ENCODE data around the gene CHD6.

CHD6 gene

GRCh38 chr20:41570557-41570956 is 47.6 kb downstream of the CHD6 start:
- TF ChIP-seq, protein P1, sequence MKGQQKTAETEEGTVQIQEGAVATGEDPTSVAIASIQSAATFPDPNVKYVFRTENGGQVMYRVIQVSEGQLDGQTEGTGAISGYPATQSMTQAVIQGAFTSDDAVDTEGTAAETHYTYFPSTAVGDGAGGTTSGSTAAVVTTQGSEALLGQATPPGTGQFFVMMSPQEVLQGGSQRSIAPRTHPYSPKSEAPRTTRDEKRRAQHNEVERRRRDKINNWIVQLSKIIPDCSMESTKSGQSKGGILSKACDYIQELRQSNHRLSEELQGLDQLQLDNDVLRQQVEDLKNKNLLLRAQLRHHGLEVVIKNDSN (IDR thresholded peaks at IDR 0.05) = no peak
- TF ChIP-seq FOXM1 (IDR thresholded peaks at IDR 0.05; ENCODE audit: borderline replicate concordance, low read depth) (no peak), TCF12 (IDR thresholded peaks at IDR 0.05; ENCODE audit: low read depth) (no peak), MAX (IDR thresholded peaks at IDR 0.05) (no peak), CREB1 (IDR thresholded peaks at IDR 0.05; ENCODE audit: low read depth) (no peak), ZBTB7A (IDR thresholded peaks at IDR 0.05; ENCODE audit: low read depth) (no peak), EP300 (IDR thresholded peaks at IDR 0.05; ENCODE audit: borderline replicate concordance) (no peak), YY1 (IDR thresholded peaks at IDR 0.05; ENCODE audit: low read depth) (no peak), CEBPB (IDR thresholded peaks at IDR 0.05) (no peak)

GRCh38 chr20:41567615-41568014 is 50.6 kb downstream of the CHD6 start:
- TF ChIP-seq EGR1 (IDR thresholded peaks at IDR 0.05) (no peak), RAD21 (IDR thresholded peaks at IDR 0.05; ENCODE audit: low read depth) (no peak), NFIC (IDR thresholded peaks at IDR 0.05) (no peak), CEBPB (IDR thresholded peaks at IDR 0.05) (no peak), TAF1 (IDR thresholded peaks at IDR 0.05; ENCODE audit: low read depth) (no peak), EP300 (IDR thresholded peaks at IDR 0.05; ENCODE audit: borderline replicate concordance) (no peak), FOXM1 (IDR thresholded peaks at IDR 0.05; ENCODE audit: borderline replicate concordance, low read depth) (no peak), MAX (IDR thresholded peaks at IDR 0.05) (no peak)
- TF ChIP-seq, protein P1 (IDR thresholded peaks at IDR 0.05) = no peak

DNA sequence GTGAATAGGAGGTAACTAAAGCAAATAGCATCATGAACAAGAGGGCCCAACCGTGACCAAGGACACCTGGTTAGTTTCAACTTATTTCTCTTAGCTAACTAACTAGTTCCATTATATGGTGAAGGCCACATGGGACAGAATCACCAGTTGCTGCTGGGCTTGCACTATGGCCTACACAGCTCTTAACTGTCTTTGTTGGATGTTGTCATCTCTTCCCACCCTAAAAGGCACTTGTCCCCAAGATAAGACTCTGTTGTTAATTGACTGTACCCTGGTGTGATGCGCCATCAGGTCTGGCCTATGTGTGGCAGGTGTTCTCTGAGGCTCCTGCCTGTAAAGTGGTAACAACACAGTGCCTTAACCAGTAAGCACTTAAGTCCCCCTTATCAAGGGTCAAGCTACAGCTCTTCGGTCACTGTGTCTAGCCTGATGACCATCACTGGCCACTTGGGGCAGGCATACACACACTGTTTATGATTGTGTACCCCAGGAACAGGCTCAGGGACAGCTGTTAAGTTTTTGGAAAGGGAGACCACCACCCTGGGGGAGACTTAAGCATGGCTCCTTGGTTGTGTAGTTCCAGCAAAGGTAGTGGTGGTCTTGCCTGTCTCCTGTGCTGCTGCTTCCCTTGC is 51.2 kb downstream of the CHD6 start:
- TF ChIP-seq MAX (IDR thresholded peaks at IDR 0.05) = no peak
- TF ChIP-seq TEAD4 (IDR thresholded peaks at IDR 0.05) = no peak
- TF ChIP-seq YY1 (IDR thresholded peaks at IDR 0.05; ENCODE audit: low read depth) = no peak
- no peak for TF ChIP-seq REST (IDR thresholded peaks at IDR 0.05; ENCODE audit: low read depth)

DNA sequence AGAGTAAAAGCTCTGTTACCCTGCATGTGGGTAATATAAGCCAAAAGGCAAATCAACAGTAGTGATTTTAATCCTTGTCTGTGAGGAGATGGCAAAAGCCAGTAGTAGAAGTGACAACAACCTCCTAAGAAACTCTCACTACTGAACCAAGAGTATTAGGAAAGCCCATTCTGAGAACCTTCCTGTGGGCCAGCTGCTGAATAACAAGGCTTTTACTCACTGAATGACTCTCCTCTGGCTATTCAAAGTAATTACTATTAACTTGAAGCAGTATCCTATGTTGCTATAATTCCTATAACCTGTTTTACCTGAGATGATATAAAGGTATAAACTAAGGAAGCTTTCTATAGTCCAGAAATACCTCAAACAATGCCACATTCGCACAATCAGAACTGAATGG is 55.1 kb downstream of the CHD6 start:
- TF ChIP-seq EP300 (IDR thresholded peaks at IDR 0.05; ENCODE audit: borderline replicate concordance) = no peak
- TF ChIP-seq EGR1 (IDR thresholded peaks at IDR 0.05) = no peak
- no peak for TF ChIP-seq CEBPB (IDR thresholded peaks at IDR 0.05)
- no peak for TF ChIP-seq TEAD4 (IDR thresholded peaks at IDR 0.05)
- no peak for TF ChIP-seq ZBTB7A (IDR thresholded peaks at IDR 0.05; ENCODE audit: low read depth)
- no peak for TF ChIP-seq FOXM1 (IDR thresholded peaks at IDR 0.05; ENCODE audit: borderline replicate concordance, low read depth)
- TF ChIP-seq TCF12 (IDR thresholded peaks at IDR 0.05; ENCODE audit: low read depth) = no peak
- TF ChIP-seq YY1 (IDR thresholded peaks at IDR 0.05; ENCODE audit: low read depth) = no peak
- TF ChIP-seq, protein P1 (IDR thresholded peaks at IDR 0.05) = no peak

GRCh38 chr20:41560970-41561369 is 57.2 kb downstream of the CHD6 start:
- TF ChIP-seq REST (IDR thresholded peaks at IDR 0.05; ENCODE audit: low read depth) = no peak
- no peak for TF ChIP-seq RAD21 (IDR thresholded peaks at IDR 0.05; ENCODE audit: low read depth)
- TF ChIP-seq NFIC (IDR thresholded peaks at IDR 0.05) = no peak
- no peak for TF ChIP-seq TEAD4 (IDR thresholded peaks at IDR 0.05)
- TF ChIP-seq, protein P1 (IDR thresholded peaks at IDR 0.05) = no peak

- TF ChIP-seq TAF1 (IDR thresholded peaks at IDR 0.05; ENCODE audit: low read depth) (no peak), CEBPB (IDR thresholded peaks at IDR 0.05) (no peak), CREB1 (IDR thresholded peaks at IDR 0.05; ENCODE audit: low read depth) (no peak), TCF12 (IDR thresholded peaks at IDR 0.05; ENCODE audit: low read depth) (no peak)
- TF ChIP-seq, protein P1 (IDR thresholded peaks at IDR 0.05) = no peak
These were observed 58.5 kb downstream of the CHD6 start for GRCh38 chr20:41559658-41560057.

Data from Ishikawa (cell line).